ENCODE measurements around the gene ANO2.

The ANO2 gene

GRCh38 chr12:5945071-5946008, at the start of gene ANO2:
Gene ANO2 (minus strand): TSS chr12:5945259. CDS start chr12:5945217, 42 bp downstream.
- DNase-seq (ENCODE audit: low spot score) = no peak

- no peak for DNase-seq (ENCODE audit: low spot score)
Observed at GRCh38 chr12:5989621-5990020, 44.6 kb upstream of the ANO2 start.

- DNase-seq (ENCODE audit: low spot score) = peak; percentile 87
Observed at GRCh38 chr12:5988659-5989116, 43.6 kb upstream of the ANO2 start.

- DNase-seq (ENCODE audit: low spot score) = no peak
Observed at GRCh38 chr12:5988088-5988487, 43.0 kb upstream of the ANO2 start.

GRCh38 chr12:5987573-5987972, 42.5 kb upstream of the ANO2 start:
- no peak for DNase-seq (ENCODE audit: low spot score)

GRCh38 chr12:5985471-5985870, 40.4 kb upstream of the ANO2 start:
- no peak for DNase-seq (ENCODE audit: low spot score)

- DNase-seq (ENCODE audit: low spot score) = no peak
Observed at GRCh38 chr12:5984873-5985272, 39.8 kb upstream of the ANO2 start.

GRCh38 chr12:5982106-5982505, 37.0 kb upstream of the ANO2 start:
- no peak for DNase-seq (ENCODE audit: low spot score)

GRCh38 chr12:5977556-5977955, 32.5 kb upstream of the ANO2 start:
- no peak for DNase-seq (ENCODE audit: low spot score)

- DNase-seq (ENCODE audit: low spot score) = no peak
Observed at GRCh38 chr12:5976711-5977110, 31.7 kb upstream of the ANO2 start.

GRCh38 chr12:5976196-5976595, 31.1 kb upstream of the ANO2 start:
- no peak for DNase-seq (ENCODE audit: low spot score)

GRCh38 chr12:5973461-5974115, 28.5 kb upstream of the ANO2 start:
- no peak for DNase-seq (ENCODE audit: low spot score)

- no peak for DNase-seq (ENCODE audit: low spot score)
Observed at GRCh38 chr12:5972387-5972786, 27.3 kb upstream of the ANO2 start.

- DNase-seq (ENCODE audit: low spot score) = no peak
Observed at GRCh38 chr12:5971194-5971850, 26.3 kb upstream of the ANO2 start.

- no peak for DNase-seq (ENCODE audit: low spot score)
Observed at GRCh38 chr12:5969974-5970690, 25.1 kb upstream of the ANO2 start.

GRCh38 chr12:5969156-5969973, 24.3 kb upstream of the ANO2 start:
- no peak for DNase-seq (ENCODE audit: low spot score)

GRCh38 chr12:5967645-5968415, 22.8 kb upstream of the ANO2 start:
- no peak for DNase-seq (ENCODE audit: low spot score)

GRCh38 chr12:5966486-5967095, 21.5 kb upstream of the ANO2 start:
- no peak for DNase-seq (ENCODE audit: low spot score)

- DNase-seq (ENCODE audit: low spot score) = peak; percentile 68
Observed at GRCh38 chr12:5965950-5966383, 20.9 kb upstream of the ANO2 start.
